GM12864 (cell line): Measurements from ENCODE around the gene DIP2C.
A peak's percentile ranks its signal among the peaks of the same experiment; 100 is the strongest.

Experiments
- DNase-seq: peaks from one replicate; pipeline ENCODE4 v3.0.0-alpha.2; 2011; ENCODE audit warnings: low read depth
- H3K4me3 ChIP-seq: 2 replicates; pipeline ENCODE4 v1.5.1; 2011; ENCODE audit warnings: mild to moderate bottlenecking, low read depth, low read length, control low read depth
- TF ChIP-seq, protein P1 (sequence below): IDR thresholded peaks from 2 replicates; pipeline ENCODE4 v1.5.1; 2011; ENCODE audit warnings: low read depth, mild to moderate bottlenecking, moderate library complexity, low read length, control low read depth, inconsistent platforms; ENCODE audit errors: missing control alignments

Gene DIP2C

GRCh38 chr10:360653-361052 is 328.8 kb downstream of the DIP2C start:
- no peak overlapping the region for H3K4me3 ChIP-seq
- no peak for DNase-seq
- TF ChIP-seq, protein P1, sequence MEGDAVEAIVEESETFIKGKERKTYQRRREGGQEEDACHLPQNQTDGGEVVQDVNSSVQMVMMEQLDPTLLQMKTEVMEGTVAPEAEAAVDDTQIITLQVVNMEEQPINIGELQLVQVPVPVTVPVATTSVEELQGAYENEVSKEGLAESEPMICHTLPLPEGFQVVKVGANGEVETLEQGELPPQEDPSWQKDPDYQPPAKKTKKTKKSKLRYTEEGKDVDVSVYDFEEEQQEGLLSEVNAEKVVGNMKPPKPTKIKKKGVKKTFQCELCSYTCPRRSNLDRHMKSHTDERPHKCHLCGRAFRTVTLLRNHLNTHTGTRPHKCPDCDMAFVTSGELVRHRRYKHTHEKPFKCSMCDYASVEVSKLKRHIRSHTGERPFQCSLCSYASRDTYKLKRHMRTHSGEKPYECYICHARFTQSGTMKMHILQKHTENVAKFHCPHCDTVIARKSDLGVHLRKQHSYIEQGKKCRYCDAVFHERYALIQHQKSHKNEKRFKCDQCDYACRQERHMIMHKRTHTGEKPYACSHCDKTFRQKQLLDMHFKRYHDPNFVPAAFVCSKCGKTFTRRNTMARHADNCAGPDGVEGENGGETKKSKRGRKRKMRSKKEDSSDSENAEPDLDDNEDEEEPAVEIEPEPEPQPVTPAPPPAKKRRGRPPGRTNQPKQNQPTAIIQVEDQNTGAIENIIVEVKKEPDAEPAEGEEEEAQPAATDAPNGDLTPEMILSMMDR, result no peak

- DNase-seq, result no peak
- no peak overlapping the region for H3K4me3 ChIP-seq
- TF ChIP-seq, protein P1, result no peak
These were observed 329.7 kb downstream of the DIP2C start for GRCh38 chr10:359762-360161.

DNA sequence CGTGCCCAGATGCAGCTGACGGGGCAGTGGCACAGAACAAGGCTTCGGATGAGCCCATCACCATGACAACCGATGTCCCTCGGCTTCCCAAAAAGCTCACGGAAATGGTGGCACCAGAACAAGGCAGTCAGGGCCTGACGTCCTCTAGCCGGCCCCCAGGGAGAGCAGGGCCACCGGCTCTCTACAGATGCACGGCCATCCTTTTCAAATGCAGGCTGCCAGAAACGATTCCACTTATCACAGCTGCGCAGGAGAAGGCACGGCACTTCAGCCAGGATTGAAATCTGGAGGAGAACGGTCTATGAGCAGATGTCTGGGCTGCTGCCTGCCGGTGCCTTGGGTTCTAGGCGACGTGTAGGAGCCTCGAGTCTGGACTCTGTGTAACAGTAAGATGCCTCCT is 330.4 kb downstream of the DIP2C start:
- H3K4me3 ChIP-seq, result no peak overlapping the region
- TF ChIP-seq, protein P1, result no peak
- no peak for DNase-seq

- DNase-seq, result no peak
- TF ChIP-seq, protein P1, result no peak
- no peak overlapping the region for H3K4me3 ChIP-seq
These were observed 332.1 kb downstream of the DIP2C start for GRCh38 chr10:357201-357950.

DNA sequence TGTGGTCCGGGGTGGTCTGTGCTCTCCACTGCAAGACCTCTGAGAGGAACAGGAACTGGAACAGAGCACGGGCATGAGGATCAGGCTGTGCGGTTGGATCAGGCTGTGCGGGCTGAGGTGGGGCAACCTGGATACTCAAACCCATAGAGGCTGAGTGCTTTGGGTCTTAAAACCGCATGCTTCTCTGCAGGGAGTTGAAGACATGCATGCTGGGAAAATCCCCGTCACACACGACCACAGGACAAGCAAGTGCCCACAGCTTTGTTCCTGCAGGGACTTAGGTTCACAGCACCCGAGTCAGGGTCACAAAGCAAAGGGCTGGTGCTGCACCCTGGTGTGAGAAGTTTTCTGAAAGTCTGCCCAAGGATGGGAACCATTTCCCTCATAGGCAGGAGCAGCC is 333.0 kb downstream of the DIP2C start:
- H3K4me3 ChIP-seq, result no peak overlapping the region
- TF ChIP-seq, protein P1, result peak; percentile 24
- DNase-seq, result no peak

GRCh38 chr10:354901-355617 is 334.4 kb downstream of the DIP2C start:
- TF ChIP-seq, protein P1, result no peak
- no peak overlapping the region for H3K4me3 ChIP-seq
- no peak for DNase-seq
